Thyroid gland (tissue), 4 donors: ENCODE measurements around the gene NTPCR. TPM values are rescaled to one million over a fixed set of nuclear protein-coding genes. Genes with fewer than 3 reads are reported as not detected.

Experiments used
- DNase-seq, 2 donors: peaks; one replicate each; pipeline ENCODE4 v3.0.0-alpha.2; 2019
- H3K27ac ChIP-seq, 3 donors: fragments of 200-600 bp; sonication (generic); 1 replicate in 2 of 3; 2 replicates in 1 of 3; pipeline ENCODE4 v1.5.1; 2016 to 2019; ENCODE audit warnings: mild to moderate bottlenecking in 1 of 3, moderate library complexity in 1 of 3
- H3K27me3 ChIP-seq: fragments of 200-600 bp; sonication (generic); one replicate; pipeline ENCODE4 v1.5.1; 2019
- H3K36me3 ChIP-seq, 2 donors: fragments of 200-600 bp; sonication (generic); one replicate each; pipeline ENCODE4 v1.5.1; 2016 to 2019
- H3K4me1 ChIP-seq, 2 donors: fragments of 200-600 bp; sonication (generic); one replicate each; pipeline ENCODE4 v1.5.1; 2017 to 2019
- H3K4me3 ChIP-seq, 3 donors: fragments of 200-600 bp; sonication (generic); replicated peaks in 1 of 3; 1 replicate in 2 of 3; 2 replicates in 1 of 3; pipeline ENCODE4 v1.5.1; 2016; ENCODE audit warnings: mild to moderate bottlenecking in 1 of 3
- H3K9me3 ChIP-seq: fragments of 200-600 bp; sonication (generic); one replicate; pipeline ENCODE4 v1.5.1; 2017
- CTCF ChIP-seq, 6 experiments: fragments of 200-600 bp in 3 of 6; fragments of 450-650 bp in 3 of 6; sonication (generic) in 3 of 6; IDR thresholded peaks; one replicate each; pipeline ENCODE4 v1.5.1; 2016 to 2019; ENCODE audit warnings: antibody characterized with exemption in 6 of 6, mild to moderate bottlenecking in 2 of 6, inconsistent platforms in 1 of 6, moderate library complexity in 1 of 6
- POLR2A ChIP-seq, 2 donors: fragments of 450-650 bp; IDR thresholded peaks; one replicate each; pipeline ENCODE4 v1.6.1; 2017; ENCODE audit warnings: antibody characterized with exemption in 2 of 2, mild to moderate bottlenecking in 2 of 2, moderate library complexity in 1 of 2
- WGBS, 2 donors: methylation state at CpG; one replicate each; pipeline ENCODE4 v1.1.5; 2017; 5-methylcytosine and 5-hydroxymethylcytosine counted together
- intact Hi-C: fragments of 100-400 bp; cut with DNase I; formaldehyde crosslinking; loops from one replicate; pipeline ENCODE4 v1.15.1; 2023
- total RNA-seq, 4 donors: library from RNA; depleted of rRNA; stranded (reverse); fragments of >200 nt; gene quantifications; one replicate each; pipeline ENCODE4 v1.2.3, GENCODE V29; 2016

Gene NTPCR
- total RNA-seq, 4 donors from 2014 or later, result 32.3 to 53.5 (median 43.5) TPM

- Histone ChIP-seq H3K27me3 (no peaks in the 10 kb centered on the region), H3K4me1 (peaks cover 7 to 23% of the 10 kb centered on the region in 2 donors), H3K9me3 (no peaks in the 10 kb centered on the region), H3K36me3 (no peaks in the 10 kb centered on the region), H3K27ac (no peak overlapping the region), H3K4me3 (no peak overlapping the region)
- intact Hi-C loops, result loop anchor here (10.0 kb wide), 1 partner anchor 138 kb away; no protein-coding TSS in a partner anchor
- 84 to 86% methylated on average over 2 of the region's 2 CpGs for WGBS, 2 donors
- peak; percentile 22 to 56 (median 50) for TF ChIP-seq CTCF (IDR thresholded peaks at IDR 0.05)
- no peak for TF ChIP-seq POLR2A (IDR thresholded peaks at IDR 0.05)
- peak; percentile 12 to 35 for DNase-seq
Observed at GRCh38 chr1:232952514-232953499, 2.4 kb downstream of the NTPCR start.

- H3K4me3 ChIP-seq, result no peak overlapping the region
Observed at GRCh38 chr1:232954594-232955365, 4.4 kb downstream of the NTPCR start.

GRCh38 chr1:232956081-232956480, 5.7 kb downstream of the NTPCR start:
- 93 to 95% methylated on average over 6 of the region's 6 CpGs for WGBS, 2 donors
- H3K4me1 ChIP-seq, result peaks cover 7 to 15% of the 10 kb centered on the region in 2 donors
- no peaks in the 10 kb centered on the region for H3K9me3 ChIP-seq
- H3K4me3 ChIP-seq, result no peak overlapping the region
- H3K36me3 ChIP-seq, result peaks cover 0 to 3% of the 10 kb centered on the region in 2 donors
- intact Hi-C loops, result loop anchor here (10.0 kb wide), 1 partner anchor 141 kb away; no protein-coding TSS in a partner anchor
- no peak for TF ChIP-seq POLR2A (IDR thresholded peaks at IDR 0.05)
- TF ChIP-seq CTCF (IDR thresholded peaks at IDR 0.05), result no peak
- DNase-seq, result no peak
- H3K27me3 ChIP-seq, result no peaks in the 10 kb centered on the region
- H3K27ac ChIP-seq, result no peak overlapping the region

More at GRCh38 chr1:232954594-232955365, 4.4 kb downstream of the NTPCR start:
- DNase-seq, result no peak
- Histone ChIP-seq H3K27ac (no peak overlapping the region), H3K36me3 (peaks cover 0 to 3% of the 10 kb centered on the region in 2 donors), H3K27me3 (no peaks in the 10 kb centered on the region), H3K4me1 (peaks cover 7 to 19% of the 10 kb centered on the region in 2 donors), H3K9me3 (no peaks in the 10 kb centered on the region)
- 89 to 93% methylated on average over 4 of the region's 4 CpGs for WGBS, 2 donors
- TF ChIP-seq POLR2A (IDR thresholded peaks at IDR 0.05), result no peak
- TF ChIP-seq CTCF (IDR thresholded peaks at IDR 0.05), result no peak
- intact Hi-C loops, result loop anchor here (10.0 kb wide), 1 partner anchor 140 kb away; no protein-coding TSS in a partner anchor

- peaks cover 0 to 3% of the 10 kb centered on the region in 2 donors for H3K36me3 ChIP-seq
- DNase-seq, result no peak
- H3K9me3 ChIP-seq, result no peaks in the 10 kb centered on the region
- peaks cover 7 to 11% of the 10 kb centered on the region in 2 donors for H3K4me1 ChIP-seq
- WGBS, 2 donors, result 100% methylated on average over 1 of the region's 1 CpG
- intact Hi-C loops, result loop anchor here (10.0 kb wide), 1 partner anchor 143 kb away; no protein-coding TSS in a partner anchor
- H3K4me3 ChIP-seq, result no peak overlapping the region
- H3K27ac ChIP-seq, result no peak overlapping the region
- TF ChIP-seq POLR2A (IDR thresholded peaks at IDR 0.05), result no peak
- no peak for TF ChIP-seq CTCF (IDR thresholded peaks at IDR 0.05)
- no peaks in the 10 kb centered on the region for H3K27me3 ChIP-seq
Observed at GRCh38 chr1:232958067-232958466, 7.7 kb downstream of the NTPCR start.
